ENCODE data around the gene HOXD9.
A peak's percentile ranks its signal among the peaks of the same experiment; 100 is the strongest.

Gene HOXD9

DNA sequence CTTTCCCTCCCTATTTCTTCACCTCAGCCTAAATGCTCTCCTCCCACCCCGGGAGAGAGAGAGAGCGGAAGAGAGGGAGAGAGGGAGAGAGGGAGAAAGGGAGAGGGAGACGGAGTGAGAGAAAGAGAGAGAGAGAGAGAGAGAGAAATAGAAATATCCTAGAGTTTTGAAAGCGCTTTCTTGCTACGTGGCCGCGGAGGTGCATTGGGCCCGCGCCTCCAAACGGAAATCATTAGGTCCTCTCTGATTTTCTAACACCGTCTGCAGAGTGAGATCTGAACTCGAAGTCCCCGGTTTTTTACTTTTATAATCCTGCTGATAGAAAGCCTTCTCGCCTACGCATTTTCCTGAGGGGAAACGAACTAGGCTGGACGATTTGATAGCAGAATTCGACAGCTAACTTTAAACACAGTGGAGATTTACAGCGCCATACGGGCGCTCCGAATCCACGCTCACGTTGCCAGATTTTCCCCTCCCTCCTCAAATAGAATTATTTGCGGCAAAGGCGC lies 37.9 kb upstream of the HOXD9 start:
- Histone ChIP-seq H3K56ac (ENCODE audit: low read length) (peak overlapping the region; percentile 60), H4K8ac (ENCODE audit: low read depth, low read length) (no peak overlapping the region), H3K9ac (ENCODE audit: low read length) (no peak overlapping the region), H3K4me1 (ENCODE audit: control insufficient read depth, low read depth, low read length) (peaks cover 3% of the 10 kb centered on the region), H3K27me3 (ENCODE audit: insufficient read depth, low read length, poor library complexity) (peaks cover 87% of the 10 kb centered on the region), H3K79me1 (ENCODE audit: low read length) (no peaks in the 10 kb centered on the region), H3K79me2 (ENCODE audit: control insufficient read depth, insufficient read depth, low read length) (no peaks in the 10 kb centered on the region), H4K5ac (ENCODE audit: low read length) (no peak overlapping the region), H2BK5ac (ENCODE audit: low read length) (no peak overlapping the region), H3K36me3 (ENCODE audit: control insufficient read depth, insufficient read depth, low read length) (no peaks in the 10 kb centered on the region), H3K4ac (ENCODE audit: low read depth, low read length) (no peak overlapping the region), H3K4me2 (ENCODE audit: low read length) (no peak overlapping the region), H3K4me3 (ENCODE audit: low read length) (no peak overlapping the region), H3K27ac (ENCODE audit: low read depth, low read length) (no peak overlapping the region), H3K23ac (ENCODE audit: low read length) (no peak overlapping the region), H2AK5ac (ENCODE audit: low read length) (no peak overlapping the region), H2BK15ac (replicated peaks; ENCODE audit: low read depth) (no peak overlapping the region), H3K18ac (ENCODE audit: low read length) (no peak overlapping the region), H2BK120ac (ENCODE audit: low read depth, low read length) (no peak overlapping the region)
- DNase-seq, result no peak
- WGBS (ENCODE audit: extremely low coverage, insufficient coverage, low lambda C conversion rate), result no CpG with 5 or more reads among the region's 26 CpGs

DNA sequence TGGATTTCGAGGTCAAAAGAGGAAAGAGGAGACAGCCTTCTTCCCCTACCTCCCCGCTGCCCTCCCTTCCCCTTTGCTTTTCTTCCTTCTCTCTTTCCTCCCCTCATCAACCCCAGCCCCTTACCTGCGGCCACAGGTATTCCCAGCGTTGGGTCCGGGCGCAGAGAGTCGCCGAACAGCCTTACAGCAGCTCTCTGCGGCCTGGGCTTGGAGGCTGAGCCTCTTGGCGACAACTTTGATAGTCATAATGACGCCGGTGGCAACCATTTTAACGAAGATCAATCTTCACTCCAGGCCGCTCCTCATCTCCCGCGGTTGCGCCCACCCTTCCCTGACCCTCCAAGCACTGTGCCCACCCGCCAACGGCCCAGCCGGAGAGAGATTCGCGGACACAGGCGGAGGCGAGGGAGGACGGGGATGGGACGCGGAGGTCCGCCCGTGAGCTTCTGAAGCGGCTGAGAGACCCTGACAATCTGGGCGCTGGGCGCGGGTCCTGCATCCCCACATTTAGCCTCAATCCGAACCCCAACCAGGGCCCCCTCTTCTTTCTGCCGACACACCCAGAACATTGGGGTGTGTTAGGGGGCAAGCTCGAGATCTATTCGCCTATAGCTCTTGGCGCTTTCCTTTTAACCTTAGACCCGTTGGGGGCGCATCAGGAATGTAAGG lies 37.3 kb upstream of the HOXD9 start:
- no peak overlapping the region for H2BK15ac ChIP-seq (replicated peaks; ENCODE audit: low read depth)
- no peak overlapping the region for H3K27ac ChIP-seq (ENCODE audit: low read depth, low read length)
- no peak overlapping the region for H3K23ac ChIP-seq (ENCODE audit: low read length)
- H3K36me3 ChIP-seq (ENCODE audit: control insufficient read depth, insufficient read depth, low read length), result no peaks in the 10 kb centered on the region
- H3K9ac ChIP-seq (ENCODE audit: low read length), result peak overlapping the region; percentile 22
- peak overlapping the region; percentile 60 for H3K56ac ChIP-seq (ENCODE audit: low read length)
- WGBS (ENCODE audit: extremely low coverage, insufficient coverage, low lambda C conversion rate), result no CpG with 5 or more reads among the region's 40 CpGs
- H4K5ac ChIP-seq (ENCODE audit: low read length), result no peak overlapping the region
- H3K27me3 ChIP-seq (ENCODE audit: insufficient read depth, low read length, poor library complexity), result peaks cover 91% of the 10 kb centered on the region
- H3K4me2 ChIP-seq (ENCODE audit: low read length), result peak overlapping the region; percentile 30
- H2AK5ac ChIP-seq (ENCODE audit: low read length), result no peak overlapping the region
- no peak for DNase-seq
- H2BK5ac ChIP-seq (ENCODE audit: low read length), result no peak overlapping the region
- peaks cover 3% of the 10 kb centered on the region for H3K4me1 ChIP-seq (ENCODE audit: control insufficient read depth, low read depth, low read length)
- no peaks in the 10 kb centered on the region for H3K79me1 ChIP-seq (ENCODE audit: low read length)
- no peak overlapping the region for H3K18ac ChIP-seq (ENCODE audit: low read length)
- H4K8ac ChIP-seq (ENCODE audit: low read depth, low read length), result no peak overlapping the region
- no peaks in the 10 kb centered on the region for H3K79me2 ChIP-seq (ENCODE audit: control insufficient read depth, insufficient read depth, low read length)
- no peak overlapping the region for H3K4ac ChIP-seq (ENCODE audit: low read depth, low read length)
- no peak overlapping the region for H2BK120ac ChIP-seq (ENCODE audit: low read depth, low read length)
- no peak overlapping the region for H3K4me3 ChIP-seq (ENCODE audit: low read length)

DNA sequence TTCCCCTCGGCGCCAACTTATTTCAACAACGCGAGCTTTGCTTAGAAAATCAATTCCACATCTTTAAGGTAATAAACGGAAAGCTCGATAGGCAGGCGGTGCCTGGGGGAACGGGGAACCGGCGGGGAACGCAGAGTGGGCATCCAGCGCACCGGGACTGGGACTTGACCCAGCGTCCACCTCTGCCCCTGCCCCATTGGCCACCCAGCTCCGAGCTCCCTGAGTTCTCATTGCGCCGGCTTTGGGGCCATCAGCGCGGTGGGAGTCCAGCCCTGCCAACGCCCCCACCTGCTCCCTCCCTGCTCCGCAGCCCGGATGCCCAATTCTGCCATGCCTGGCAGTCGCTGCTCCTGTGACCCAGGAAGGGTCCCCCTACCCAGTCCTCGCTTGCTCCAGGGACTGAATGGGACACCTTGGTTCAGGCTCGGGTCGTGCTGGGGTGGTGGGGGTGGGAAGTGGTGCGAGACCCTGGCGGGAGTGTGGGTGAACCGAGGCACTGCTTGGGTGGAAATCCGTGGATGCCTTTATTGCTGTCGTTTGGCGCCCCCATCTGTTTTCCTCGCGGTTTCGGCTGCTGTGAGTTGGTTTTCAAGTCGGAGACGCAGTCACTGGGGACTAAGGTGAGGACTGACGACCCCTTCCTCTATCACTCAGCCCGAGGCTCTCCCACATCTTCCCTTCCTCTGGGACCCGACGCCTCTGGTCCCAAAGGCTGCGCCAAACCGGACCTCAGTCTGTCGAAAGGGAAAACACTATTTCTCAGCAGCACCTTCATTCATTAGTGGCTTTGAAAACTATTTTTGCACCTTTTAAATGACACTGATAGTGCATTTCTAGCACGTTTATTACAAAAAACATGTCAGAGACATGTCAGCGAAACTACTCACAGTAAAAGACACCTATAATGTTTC lies 36.4 kb upstream of the HOXD9 start:
- Histone ChIP-seq H2BK5ac (ENCODE audit: low read length) (no peak overlapping the region), H3K79me2 (ENCODE audit: control insufficient read depth, insufficient read depth, low read length) (no peaks in the 10 kb centered on the region), H3K18ac (ENCODE audit: low read length) (no peak overlapping the region), H3K23ac (ENCODE audit: low read length) (no peak overlapping the region), H4K5ac (ENCODE audit: low read length) (no peak overlapping the region), H3K4me1 (ENCODE audit: control insufficient read depth, low read depth, low read length) (peaks cover 3% of the 10 kb centered on the region), H4K8ac (ENCODE audit: low read depth, low read length) (no peak overlapping the region), H3K4me3 (ENCODE audit: low read length) (no peak overlapping the region), H3K4ac (ENCODE audit: low read depth, low read length) (no peak overlapping the region), H3K56ac (ENCODE audit: low read length) (no peak overlapping the region), H2BK120ac (ENCODE audit: low read depth, low read length) (no peak overlapping the region), H3K27ac (ENCODE audit: low read depth, low read length) (no peak overlapping the region), H3K27me3 (ENCODE audit: insufficient read depth, low read length, poor library complexity) (peaks cover 89% of the 10 kb centered on the region), H3K4me2 (ENCODE audit: low read length) (peak overlapping the region; percentile 4), H2AK5ac (ENCODE audit: low read length) (no peak overlapping the region), H3K79me1 (ENCODE audit: low read length) (no peaks in the 10 kb centered on the region), H2BK15ac (replicated peaks; ENCODE audit: low read depth) (no peak overlapping the region), H3K36me3 (ENCODE audit: control insufficient read depth, insufficient read depth, low read length) (no peaks in the 10 kb centered on the region), H3K9ac (ENCODE audit: low read length) (no peak overlapping the region)
- peak; percentile 72 for DNase-seq
- WGBS (ENCODE audit: extremely low coverage, insufficient coverage, low lambda C conversion rate), result no CpG with 5 or more reads among the region's 46 CpGs

DNA sequence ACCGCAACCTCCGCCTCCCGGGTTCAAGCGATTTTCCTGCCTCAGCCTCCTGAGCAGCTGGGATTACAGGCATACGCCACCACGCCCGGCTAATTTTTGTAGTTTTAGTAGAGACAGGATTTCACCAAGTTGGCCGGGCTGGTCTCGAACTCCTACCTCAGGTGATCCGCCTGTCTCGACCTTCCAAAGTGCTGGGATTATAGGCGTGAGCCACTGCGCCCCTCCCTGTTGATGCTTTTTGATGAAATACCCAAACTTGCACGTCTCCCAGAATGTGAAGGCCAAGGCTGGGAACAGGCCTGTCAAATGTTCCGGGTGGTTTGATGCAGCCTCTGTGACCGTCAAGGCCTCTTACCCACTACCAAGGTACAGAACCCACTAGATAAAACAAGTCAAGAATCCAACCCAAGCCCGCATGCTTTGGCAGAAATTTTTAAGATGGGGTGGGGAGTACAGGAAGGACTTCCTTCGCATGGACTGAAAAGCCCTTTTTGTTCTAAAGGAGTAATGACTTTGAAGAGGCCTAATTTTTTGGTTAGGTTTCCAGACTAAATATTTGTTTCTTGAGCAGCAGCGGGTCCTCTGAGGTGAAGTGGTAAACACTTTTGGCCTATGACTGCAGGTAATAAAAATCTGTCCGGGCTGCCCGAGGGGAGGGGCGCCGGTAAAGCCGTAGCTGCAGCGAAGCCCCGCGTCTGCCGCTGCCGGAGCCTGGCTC lies 35.0 kb upstream of the HOXD9 start:
- H3K79me1 ChIP-seq (ENCODE audit: low read length), result no peaks in the 10 kb centered on the region
- no peak overlapping the region for H3K18ac ChIP-seq (ENCODE audit: low read length)
- no peak overlapping the region for H3K4me3 ChIP-seq (ENCODE audit: low read length)
- no peak overlapping the region for H3K27ac ChIP-seq (ENCODE audit: low read depth, low read length)
- peak overlapping the region; percentile 97 for H3K23ac ChIP-seq (ENCODE audit: low read length)
- H3K27me3 ChIP-seq (ENCODE audit: insufficient read depth, low read length, poor library complexity), result peaks cover 86% of the 10 kb centered on the region
- H2BK5ac ChIP-seq (ENCODE audit: low read length), result no peak overlapping the region
- H3K4me2 ChIP-seq (ENCODE audit: low read length), result peak overlapping the region; percentile 96
- H3K56ac ChIP-seq (ENCODE audit: low read length), result peak overlapping the region; percentile 80
- H3K4ac ChIP-seq (ENCODE audit: low read depth, low read length), result no peak overlapping the region
- no peak overlapping the region for H4K8ac ChIP-seq (ENCODE audit: low read depth, low read length)
- no peaks in the 10 kb centered on the region for H3K79me2 ChIP-seq (ENCODE audit: control insufficient read depth, insufficient read depth, low read length)
- WGBS (ENCODE audit: extremely low coverage, insufficient coverage, low lambda C conversion rate), result no CpG with 5 or more reads among the region's 29 CpGs
- no peak overlapping the region for H2AK5ac ChIP-seq (ENCODE audit: low read length)
- H2BK120ac ChIP-seq (ENCODE audit: low read depth, low read length), result no peak overlapping the region
- H2BK15ac ChIP-seq (replicated peaks; ENCODE audit: low read depth), result no peak overlapping the region
- H3K4me1 ChIP-seq (ENCODE audit: control insufficient read depth, low read depth, low read length), result peaks cover 3% of the 10 kb centered on the region
- H3K9ac ChIP-seq (ENCODE audit: low read length), result peak overlapping the region; percentile 49
- no peaks in the 10 kb centered on the region for H3K36me3 ChIP-seq (ENCODE audit: control insufficient read depth, insufficient read depth, low read length)
- DNase-seq, result no peak
- H4K5ac ChIP-seq (ENCODE audit: low read length), result no peak overlapping the region

DNA sequence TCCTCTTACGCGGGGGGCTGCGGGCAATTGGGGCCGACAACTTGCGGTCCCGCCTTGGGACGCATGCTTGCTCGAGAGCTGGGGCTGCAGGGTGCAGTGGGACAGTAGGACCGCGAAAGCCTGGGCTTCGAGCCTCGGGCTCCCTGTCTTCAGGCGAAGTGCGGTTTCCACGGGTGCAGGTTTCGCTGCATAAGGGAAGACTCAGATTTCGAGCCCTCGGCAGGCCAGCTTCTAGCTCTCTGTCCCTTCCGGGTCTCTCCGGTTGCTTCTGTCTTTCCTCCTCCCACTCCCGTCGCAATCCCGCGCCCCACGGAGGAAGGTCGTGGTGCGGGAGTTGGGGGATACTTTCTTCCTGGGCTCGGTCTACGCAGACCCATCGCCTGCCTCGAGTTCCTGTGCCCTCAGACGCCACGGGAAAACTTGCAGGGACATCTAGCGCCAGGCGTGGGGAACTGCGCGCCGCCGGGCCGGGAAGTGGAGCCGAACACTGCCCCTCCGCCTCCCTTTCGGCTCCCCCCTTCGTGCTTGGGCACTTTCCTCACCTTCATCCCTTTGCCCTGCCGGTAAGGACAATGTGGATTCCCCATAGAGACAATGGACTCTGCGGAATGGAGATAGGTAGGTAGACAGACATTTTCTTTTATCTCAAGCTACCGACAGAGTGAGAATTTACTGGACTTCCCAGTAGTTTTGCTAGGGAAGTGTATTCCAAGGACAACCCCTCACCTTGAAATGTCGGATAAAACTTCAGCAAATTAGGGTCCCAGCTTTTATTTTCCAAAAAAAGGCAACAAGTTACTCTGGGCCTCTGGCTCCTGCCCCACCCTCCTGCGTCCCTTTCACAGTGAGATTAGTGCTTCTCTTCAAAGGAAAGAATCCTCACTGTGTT lies 34.2 kb upstream of the HOXD9 start:
- Histone ChIP-seq H3K27me3 (ENCODE audit: insufficient read depth, low read length, poor library complexity) (peaks cover 81% of the 10 kb centered on the region), H4K5ac (ENCODE audit: low read length) (no peak overlapping the region), H4K8ac (ENCODE audit: low read depth, low read length) (no peak overlapping the region), H3K9ac (ENCODE audit: low read length) (peak overlapping the region; percentile 49), H3K56ac (ENCODE audit: low read length) (peak overlapping the region; percentile 80), H3K36me3 (ENCODE audit: control insufficient read depth, insufficient read depth, low read length) (no peaks in the 10 kb centered on the region), H3K79me2 (ENCODE audit: control insufficient read depth, insufficient read depth, low read length) (no peaks in the 10 kb centered on the region), H3K4ac (ENCODE audit: low read depth, low read length) (no peak overlapping the region), H3K18ac (ENCODE audit: low read length) (no peak overlapping the region), H3K27ac (ENCODE audit: low read depth, low read length) (no peak overlapping the region), H2AK5ac (ENCODE audit: low read length) (no peak overlapping the region), H3K4me1 (ENCODE audit: control insufficient read depth, low read depth, low read length) (peaks cover 5% of the 10 kb centered on the region), H3K4me3 (ENCODE audit: low read length) (peak overlapping the region; percentile 15), H3K23ac (ENCODE audit: low read length) (peak overlapping the region; percentile 97), H3K79me1 (ENCODE audit: low read length) (no peaks in the 10 kb centered on the region), H3K4me2 (ENCODE audit: low read length) (peak overlapping the region; percentile 96), H2BK5ac (ENCODE audit: low read length) (no peak overlapping the region), H2BK15ac (replicated peaks; ENCODE audit: low read depth) (no peak overlapping the region), H2BK120ac (ENCODE audit: low read depth, low read length) (no peak overlapping the region)
- peak; percentile 89 for DNase-seq
- WGBS (ENCODE audit: extremely low coverage, insufficient coverage, low lambda C conversion rate), result no CpG with 5 or more reads among the region's 49 CpGs
